Thyroid gland (tissue), 4 donors: Measurements from ENCODE around the gene ARHGAP15. TPM values are rescaled to one million over a fixed set of nuclear protein-coding genes. Genes with fewer than 3 reads are reported as not detected.

Experiments used
- DNase-seq, 2 donors: peaks; one replicate each; pipeline ENCODE4 v3.0.0-alpha.2; 2019
- H3K27ac ChIP-seq, 3 donors: fragments of 200-600 bp; sonication (generic); 1 replicate in 2 of 3; 2 replicates in 1 of 3; pipeline ENCODE4 v1.5.1; 2016 to 2019; ENCODE audit warnings: mild to moderate bottlenecking in 1 of 3, moderate library complexity in 1 of 3
- H3K27me3 ChIP-seq: fragments of 200-600 bp; sonication (generic); one replicate; pipeline ENCODE4 v1.5.1; 2019
- H3K36me3 ChIP-seq, 2 donors: fragments of 200-600 bp; sonication (generic); one replicate each; pipeline ENCODE4 v1.5.1; 2016 to 2019
- H3K4me1 ChIP-seq, 2 donors: fragments of 200-600 bp; sonication (generic); one replicate each; pipeline ENCODE4 v1.5.1; 2017 to 2019
- H3K4me3 ChIP-seq, 3 donors: fragments of 200-600 bp; sonication (generic); replicated peaks in 1 of 3; 1 replicate in 2 of 3; 2 replicates in 1 of 3; pipeline ENCODE4 v1.5.1; 2016; ENCODE audit warnings: mild to moderate bottlenecking in 1 of 3
- H3K9me3 ChIP-seq: fragments of 200-600 bp; sonication (generic); one replicate; pipeline ENCODE4 v1.5.1; 2017
- CTCF ChIP-seq, 6 experiments: fragments of 200-600 bp in 3 of 6; fragments of 450-650 bp in 3 of 6; sonication (generic) in 3 of 6; IDR thresholded peaks; one replicate each; pipeline ENCODE4 v1.5.1; 2016 to 2019; ENCODE audit warnings: antibody characterized with exemption in 6 of 6, mild to moderate bottlenecking in 2 of 6, inconsistent platforms in 1 of 6, moderate library complexity in 1 of 6
- POLR2A ChIP-seq, 2 donors: fragments of 450-650 bp; IDR thresholded peaks; one replicate each; pipeline ENCODE4 v1.6.1; 2017; ENCODE audit warnings: antibody characterized with exemption in 2 of 2, mild to moderate bottlenecking in 2 of 2, moderate library complexity in 1 of 2
- WGBS, 2 donors: methylation state at CpG; one replicate each; pipeline ENCODE4 v1.1.5; 2017; 5-methylcytosine and 5-hydroxymethylcytosine counted together
- intact Hi-C: fragments of 100-400 bp; cut with DNase I; formaldehyde crosslinking; loops from one replicate; pipeline ENCODE4 v1.15.1; 2023
- total RNA-seq, 4 donors: library from RNA; depleted of rRNA; stranded (reverse); fragments of >200 nt; gene quantifications; one replicate each; pipeline ENCODE4 v1.2.3, GENCODE V29; 2016

Gene ARHGAP15
- total RNA-seq, 4 donors from 2014 or later: 9.8 to 24.4 (median 11.9) TPM

- Histone ChIP-seq H3K9me3 (no peaks in the 10 kb centered on the region), H3K4me1 (peaks cover 0 to 7% of the 10 kb centered on the region in 2 donors), H3K4me3 (no peak overlapping the region), H3K36me3 (no peaks in the 10 kb centered on the region), H3K27me3 (no peaks in the 10 kb centered on the region), H3K27ac (no peak overlapping the region)
- DNase-seq: no peak
- intact Hi-C loops: no loop called here
- TF ChIP-seq POLR2A (IDR thresholded peaks at IDR 0.05): no peak
- no peak for TF ChIP-seq CTCF (IDR thresholded peaks at IDR 0.05)
- WGBS, 2 donors: 84 to 95% methylated on average over 2 of the region's 2 CpGs
Observed at GRCh38 chr2:143263066-143263625, 133.9 kb downstream of the ARHGAP15 start.

GRCh38 chr2:143264851-143265250 lies 135.6 kb downstream of the ARHGAP15 start:
- WGBS, 2 donors: 22 to 24% methylated on average over 2 of the region's 2 CpGs
- no peaks in the 10 kb centered on the region for H3K36me3 ChIP-seq
- no peak overlapping the region for H3K4me3 ChIP-seq
- peak in 1 of 2 donors; percentile 6 for DNase-seq
- H3K4me1 ChIP-seq: peaks cover 0 to 7% of the 10 kb centered on the region in 2 donors
- no peaks in the 10 kb centered on the region for H3K9me3 ChIP-seq
- peak in 1 of 6 experiments; percentile 7 for TF ChIP-seq CTCF (IDR thresholded peaks at IDR 0.05)
- TF ChIP-seq POLR2A (IDR thresholded peaks at IDR 0.05): no peak
- peak overlapping the region in 2 of 3 donors; percentile 65 to 78 for H3K27ac ChIP-seq
- H3K27me3 ChIP-seq: no peaks in the 10 kb centered on the region
- intact Hi-C loops: no loop called here

GRCh38 chr2:143279672-143280071 lies 150.5 kb downstream of the ARHGAP15 start:
- Histone ChIP-seq H3K9me3 (no peaks in the 10 kb centered on the region), H3K27ac (no peak overlapping the region), H3K4me1 (peaks cover 6 to 9% of the 10 kb centered on the region in 2 donors), H3K4me3 (no peak overlapping the region), H3K27me3 (no peaks in the 10 kb centered on the region), H3K36me3 (no peaks in the 10 kb centered on the region)
- DNase-seq: no peak
- TF ChIP-seq POLR2A (IDR thresholded peaks at IDR 0.05) (no peak), CTCF (IDR thresholded peaks at IDR 0.05) (no peak)
- intact Hi-C loops: no loop called here

- intact Hi-C loops: no loop called here
- no peaks in the 10 kb centered on the region for H3K36me3 ChIP-seq
- H3K4me1 ChIP-seq: peaks cover 6 to 9% of the 10 kb centered on the region in 2 donors
- no peaks in the 10 kb centered on the region for H3K9me3 ChIP-seq
- no peaks in the 10 kb centered on the region for H3K27me3 ChIP-seq
- no peak for TF ChIP-seq CTCF (IDR thresholded peaks at IDR 0.05)
- no peak for TF ChIP-seq POLR2A (IDR thresholded peaks at IDR 0.05)
- WGBS, 2 donors: 73 to 84% methylated on average over 3 of the region's 3 CpGs
- H3K27ac ChIP-seq: no peak overlapping the region
- DNase-seq: no peak
- no peak overlapping the region for H3K4me3 ChIP-seq
Observed at GRCh38 chr2:143280097-143280757, 151.0 kb downstream of the ARHGAP15 start.

- WGBS, 2 donors: 90 to 94% methylated on average over 6 of the region's 6 CpGs
- no peaks in the 10 kb centered on the region for H3K9me3 ChIP-seq
- H3K4me3 ChIP-seq: no peak overlapping the region
- no peaks in the 10 kb centered on the region for H3K36me3 ChIP-seq
- TF ChIP-seq POLR2A (IDR thresholded peaks at IDR 0.05) (no peak), CTCF (IDR thresholded peaks at IDR 0.05) (no peak)
- intact Hi-C loops: no loop called here
- DNase-seq: no peak
- H3K27ac ChIP-seq: no peak overlapping the region
- no peaks in the 10 kb centered on the region for H3K27me3 ChIP-seq
- peaks cover 6 to 9% of the 10 kb centered on the region in 2 donors for H3K4me1 ChIP-seq
Observed at GRCh38 chr2:143282684-143283083, 153.5 kb downstream of the ARHGAP15 start.
